ENCODE data around the gene CCL14. TPM values are rescaled to one million over a fixed set of nuclear protein-coding genes. Genes with fewer than 3 reads are reported as not detected.

The CCL14 gene
- total and polyA plus RNA-seq, 9 of the 15 experiments (the other 6 are each of a cell fraction or from before 2014, with no cell fraction given), result not detected

- H3K27me3 ChIP-seq (ENCODE audit: control insufficient read depth in 2 of 2, insufficient read depth in 2 of 2, low read length in 2 of 2), result peaks cover 3 to 22% of the 10 kb centered on the region in 2 experiments; a peak in 3 of 5 replicates
- peak overlapping the region; percentile 67 for H2AFZ ChIP-seq (ENCODE audit: low read depth, low read length)
- in situ Hi-C loops (cut with MboI), result no loop called here
- no peaks in the 10 kb centered on the region for H3K9me1 ChIP-seq (ENCODE audit: control insufficient read depth, insufficient read depth, low read length)
- no peak overlapping the region for H3K4me3 ChIP-seq
- ATAC-seq, result peak; percentile 100
- no TSS peak for BruUV-seq (replicated peaks)
- CTCF ChIA-PET (ENCODE audit: low intra/inter-chr PET ratio), result interaction anchor here (1.6 kb wide), 2 partner anchors 40 to 246 kb away, joined by 4 to 8 read pairs; no protein-coding TSS in a partner anchor
- no peak for FAIRE-seq
- H3K27ac ChIP-seq (ENCODE audit: extremely low read depth, low read depth, low read length), result no peak overlapping the region
- H3K9ac ChIP-seq (ENCODE audit: insufficient read depth in 1 of 2, low read depth in 2 of 2, low read length in 2 of 2), result no peak overlapping the region
- H3K9me3 ChIP-seq (replicated peaks; ENCODE audit: control insufficient read depth, insufficient read depth, low read depth, low read length), result no peaks in the 10 kb centered on the region
- H4K20me1 ChIP-seq (replicated peaks; ENCODE audit: control insufficient read depth, insufficient read depth, low read length), result no peaks in the 10 kb centered on the region
- intact Hi-C loops (cut with micrococcal nuclease), result loop anchor here (5.0 kb wide), 1 partner anchor 42 kb away; no protein-coding TSS in a partner anchor
- peaks cover 0 to 4% of the 10 kb centered on the region in 2 experiments; a peak in 2 of 5 replicates for H3K4me1 ChIP-seq (replicated peaks in 1 of 2; ENCODE audit: control insufficient read depth in 2 of 2, insufficient read depth in 2 of 2, low read length in 2 of 2)
- H3K79me2 ChIP-seq (ENCODE audit: control insufficient read depth, insufficient read depth, low read length), result no peaks in the 10 kb centered on the region
- H3K4me2 ChIP-seq (ENCODE audit: insufficient read depth, low read length), result peak overlapping the region; percentile 43
- 5% methylated on average over 14 of the region's 14 CpGs for WGBS (ENCODE audit: insufficient coverage, low coverage, missing lambda C conversion rate)
- POLR2A ChIA-PET, result interaction anchor here (0.7 to 1.8 kb wide), 2 partner anchors 11 to 19 kb away, joined by 3 to 4 read pairs; no protein-coding TSS in a partner anchor
- peak; percentile 57 to 77 (median 70) for DNase-seq (ENCODE audit: extremely low read depth in 1 of 4, low spot score in 3 of 4)
- no peaks in the 10 kb centered on the region for H3K36me3 ChIP-seq (ENCODE audit: control insufficient read depth, insufficient read depth, low read length)
- TF ChIP-seq, protein P1, sequence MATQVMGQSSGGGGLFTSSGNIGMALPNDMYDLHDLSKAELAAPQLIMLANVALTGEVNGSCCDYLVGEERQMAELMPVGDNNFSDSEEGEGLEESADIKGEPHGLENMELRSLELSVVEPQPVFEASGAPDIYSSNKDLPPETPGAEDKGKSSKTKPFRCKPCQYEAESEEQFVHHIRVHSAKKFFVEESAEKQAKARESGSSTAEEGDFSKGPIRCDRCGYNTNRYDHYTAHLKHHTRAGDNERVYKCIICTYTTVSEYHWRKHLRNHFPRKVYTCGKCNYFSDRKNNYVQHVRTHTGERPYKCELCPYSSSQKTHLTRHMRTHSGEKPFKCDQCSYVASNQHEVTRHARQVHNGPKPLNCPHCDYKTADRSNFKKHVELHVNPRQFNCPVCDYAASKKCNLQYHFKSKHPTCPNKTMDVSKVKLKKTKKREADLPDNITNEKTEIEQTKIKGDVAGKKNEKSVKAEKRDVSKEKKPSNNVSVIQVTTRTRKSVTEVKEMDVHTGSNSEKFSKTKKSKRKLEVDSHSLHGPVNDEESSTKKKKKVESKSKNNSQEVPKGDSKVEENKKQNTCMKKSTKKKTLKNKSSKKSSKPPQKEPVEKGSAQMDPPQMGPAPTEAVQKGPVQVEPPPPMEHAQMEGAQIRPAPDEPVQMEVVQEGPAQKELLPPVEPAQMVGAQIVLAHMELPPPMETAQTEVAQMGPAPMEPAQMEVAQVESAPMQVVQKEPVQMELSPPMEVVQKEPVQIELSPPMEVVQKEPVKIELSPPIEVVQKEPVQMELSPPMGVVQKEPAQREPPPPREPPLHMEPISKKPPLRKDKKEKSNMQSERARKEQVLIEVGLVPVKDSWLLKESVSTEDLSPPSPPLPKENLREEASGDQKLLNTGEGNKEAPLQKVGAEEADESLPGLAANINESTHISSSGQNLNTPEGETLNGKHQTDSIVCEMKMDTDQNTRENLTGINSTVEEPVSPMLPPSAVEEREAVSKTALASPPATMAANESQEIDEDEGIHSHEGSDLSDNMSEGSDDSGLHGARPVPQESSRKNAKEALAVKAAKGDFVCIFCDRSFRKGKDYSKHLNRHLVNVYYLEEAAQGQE (IDR thresholded peaks at IDR 0.05; ENCODE audit: borderline replicate concordance), result peak; percentile 50; the same call in 1 of the 2 replicates
- TF ChIP-seq, protein P1 (CRISPR knock-in tag; IDR thresholded peaks at IDR 0.05; ENCODE audit: low read depth), result no peak
- TF ChIP-seq, protein P2, sequence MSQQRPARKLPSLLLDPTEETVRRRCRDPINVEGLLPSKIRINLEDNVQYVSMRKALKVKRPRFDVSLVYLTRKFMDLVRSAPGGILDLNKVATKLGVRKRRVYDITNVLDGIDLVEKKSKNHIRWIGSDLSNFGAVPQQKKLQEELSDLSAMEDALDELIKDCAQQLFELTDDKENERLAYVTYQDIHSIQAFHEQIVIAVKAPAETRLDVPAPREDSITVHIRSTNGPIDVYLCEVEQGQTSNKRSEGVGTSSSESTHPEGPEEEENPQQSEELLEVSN (IDR thresholded peaks at IDR 0.05; ENCODE audit: borderline replicate concordance in 1 of 2, extremely low read depth in 1 of 2, insufficient read depth in 1 of 2, insufficient read length in 1 of 2, low read depth in 1 of 2, low read length in 1 of 2, poor library complexity in 1 of 2, severe bottlenecking in 1 of 2), result peak in 1 of 2 experiments; percentile 56
- TF ChIP-seq RBM39 (optimal IDR thresholded peaks at IDR 0.05; ENCODE audit: low read depth, low read length) (no peak), ZNF384 (IDR thresholded peaks at IDR 0.05; ENCODE audit: low read depth, low read length) (no peak), TFE3 (CRISPR knock-in tag; IDR thresholded peaks at IDR 0.05) (no peak), DACH1 (IDR thresholded peaks at IDR 0.05; ENCODE audit: partially characterized antibody) (peak; percentile 25), TFAP4 (CRISPR knock-in tag; IDR thresholded peaks at IDR 0.05; ENCODE audit: borderline replicate concordance) (peak; percentile 67; the same call in 1 of the 2 replicates)
Measured at GRCh38 chr17:36008998-36009665, 22.6 kb upstream of the CCL14 start.

All from K562 (cell line).